PFSK-1 (cell line): ENCODE data around the gene NTM.

Experiments
- FOXP2 ChIP-seq: optimal IDR thresholded peaks from 2 replicates; pipeline ENCODE3; 2011; ENCODE audit warnings: borderline replicate concordance, control low read depth, inconsistent platforms; ENCODE audit not compliant: insufficient read depth; ENCODE audit errors: extremely low read length, extremely low read depth
- POLR2AphosphoS5 ChIP-seq: IDR thresholded peaks from 2 replicates; pipeline ENCODE4 v1.6.1; 2012; ENCODE audit warnings: low read depth, mild to moderate bottlenecking, control low read depth, low read length, moderate library complexity
- SIN3A ChIP-seq: IDR thresholded peaks from 2 replicates; pipeline ENCODE4 v1.6.1; 2012; ENCODE audit warnings: mild to moderate bottlenecking, low read length, moderate library complexity, borderline replicate concordance; ENCODE audit not compliant: insufficient read depth
- TAF1 ChIP-seq: IDR thresholded peaks from 2 replicates; pipeline ENCODE4 v1.6.1; 2012; ENCODE audit warnings: low read length, control low read depth, borderline replicate concordance; ENCODE audit not compliant: insufficient read depth
- TF ChIP-seq, protein P1 (sequence below), 2 experiments: IDR thresholded peaks; 2 replicates each; pipeline versions ENCODE4 v1.6.1 to v1.8.0; 2011 to 2012; ENCODE audit warnings: low read depth in 2 of 2, low read length in 2 of 2, control low read depth in 1 of 2, inconsistent platforms in 1 of 2, mild to moderate bottlenecking in 1 of 2, moderate library complexity in 1 of 2; ENCODE audit not compliant: insufficient read depth in 1 of 2

NTM gene

DNA sequence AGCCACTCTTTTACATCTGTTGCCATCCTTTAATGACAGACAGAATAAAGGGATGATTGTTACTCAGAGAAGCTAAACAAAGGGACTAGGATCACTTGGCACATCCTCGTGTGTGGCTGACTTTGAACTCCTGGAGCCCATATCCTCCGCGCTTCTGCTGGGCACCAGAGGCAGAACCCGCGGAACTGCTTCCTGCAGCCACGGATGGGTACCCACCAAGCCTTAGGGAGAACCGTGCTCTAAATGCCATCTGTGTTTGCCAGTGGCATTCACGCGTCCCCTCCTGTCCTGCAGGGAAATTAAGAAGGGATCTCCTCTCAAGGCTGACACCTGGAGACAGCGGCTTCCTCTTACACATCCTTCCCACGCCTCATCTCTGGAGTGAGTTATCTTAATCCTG, 294.4 kb downstream of the NTM start:
- no peak for TF ChIP-seq TAF1
- no peak for TF ChIP-seq SIN3A
- no peak for TF ChIP-seq POLR2AphosphoS5
- no peak for TF ChIP-seq FOXP2
- TF ChIP-seq, protein P1, sequence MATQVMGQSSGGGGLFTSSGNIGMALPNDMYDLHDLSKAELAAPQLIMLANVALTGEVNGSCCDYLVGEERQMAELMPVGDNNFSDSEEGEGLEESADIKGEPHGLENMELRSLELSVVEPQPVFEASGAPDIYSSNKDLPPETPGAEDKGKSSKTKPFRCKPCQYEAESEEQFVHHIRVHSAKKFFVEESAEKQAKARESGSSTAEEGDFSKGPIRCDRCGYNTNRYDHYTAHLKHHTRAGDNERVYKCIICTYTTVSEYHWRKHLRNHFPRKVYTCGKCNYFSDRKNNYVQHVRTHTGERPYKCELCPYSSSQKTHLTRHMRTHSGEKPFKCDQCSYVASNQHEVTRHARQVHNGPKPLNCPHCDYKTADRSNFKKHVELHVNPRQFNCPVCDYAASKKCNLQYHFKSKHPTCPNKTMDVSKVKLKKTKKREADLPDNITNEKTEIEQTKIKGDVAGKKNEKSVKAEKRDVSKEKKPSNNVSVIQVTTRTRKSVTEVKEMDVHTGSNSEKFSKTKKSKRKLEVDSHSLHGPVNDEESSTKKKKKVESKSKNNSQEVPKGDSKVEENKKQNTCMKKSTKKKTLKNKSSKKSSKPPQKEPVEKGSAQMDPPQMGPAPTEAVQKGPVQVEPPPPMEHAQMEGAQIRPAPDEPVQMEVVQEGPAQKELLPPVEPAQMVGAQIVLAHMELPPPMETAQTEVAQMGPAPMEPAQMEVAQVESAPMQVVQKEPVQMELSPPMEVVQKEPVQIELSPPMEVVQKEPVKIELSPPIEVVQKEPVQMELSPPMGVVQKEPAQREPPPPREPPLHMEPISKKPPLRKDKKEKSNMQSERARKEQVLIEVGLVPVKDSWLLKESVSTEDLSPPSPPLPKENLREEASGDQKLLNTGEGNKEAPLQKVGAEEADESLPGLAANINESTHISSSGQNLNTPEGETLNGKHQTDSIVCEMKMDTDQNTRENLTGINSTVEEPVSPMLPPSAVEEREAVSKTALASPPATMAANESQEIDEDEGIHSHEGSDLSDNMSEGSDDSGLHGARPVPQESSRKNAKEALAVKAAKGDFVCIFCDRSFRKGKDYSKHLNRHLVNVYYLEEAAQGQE (IDR thresholded peaks at IDR 0.05; ENCODE audit: insufficient read depth in 1 of 2, low read depth in 2 of 2, low read length in 2 of 2) = no peak

DNA sequence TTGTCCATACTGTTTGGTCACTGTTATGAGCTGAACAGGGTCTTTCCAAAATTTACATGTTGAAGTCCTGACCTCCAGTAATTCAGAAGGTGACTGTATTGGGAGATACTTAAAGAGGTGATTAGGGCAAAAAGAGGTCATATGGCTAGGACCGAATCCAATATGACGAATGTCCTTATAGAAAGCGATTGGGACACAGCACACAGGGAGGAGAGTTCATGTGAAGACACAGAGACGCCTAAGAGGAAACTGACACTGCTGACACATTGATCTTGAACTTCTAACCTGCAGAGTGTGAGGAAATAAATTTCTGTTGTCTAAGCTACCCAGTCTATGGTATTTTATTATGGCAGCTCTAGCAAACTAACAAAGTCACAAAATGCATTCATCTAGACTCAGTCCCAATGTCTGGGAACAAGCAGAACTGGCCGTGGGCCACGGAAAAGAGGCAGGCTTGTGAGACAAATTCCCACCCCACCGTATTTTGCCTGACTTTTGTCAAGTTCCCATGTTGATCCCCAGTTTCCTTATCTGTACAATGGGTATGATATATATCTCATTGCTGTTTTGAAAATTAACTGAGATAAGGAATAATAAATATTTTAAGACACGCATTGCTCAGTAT, 295.0 kb downstream of the NTM start:
- TF ChIP-seq TAF1 (no peak), POLR2AphosphoS5 (no peak), FOXP2 (no peak), SIN3A (no peak)
- TF ChIP-seq, protein P1 (IDR thresholded peaks at IDR 0.05; ENCODE audit: insufficient read depth in 1 of 2, low read depth in 2 of 2, low read length in 2 of 2) = no peak

DNA sequence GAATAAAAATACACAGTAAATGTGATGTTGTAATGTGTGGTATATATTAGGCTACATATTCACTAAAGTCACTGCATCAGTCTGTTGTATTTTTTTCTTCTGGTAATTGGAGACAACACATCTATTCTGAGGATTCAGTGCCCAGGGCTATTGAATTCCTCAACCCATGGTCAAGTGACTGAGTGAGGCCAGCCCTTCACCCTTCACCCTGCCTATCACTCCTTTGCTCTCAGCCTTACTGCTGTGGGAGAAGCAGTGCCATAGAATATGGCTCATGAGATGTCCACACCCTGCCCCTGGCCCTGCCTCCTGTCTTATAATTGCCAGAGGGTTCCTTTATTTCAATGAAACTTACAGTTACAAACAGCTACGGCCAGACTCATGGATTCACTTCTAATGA, 295.6 kb downstream of the NTM start:
- no peak for TF ChIP-seq POLR2AphosphoS5
- TF ChIP-seq FOXP2 = no peak
- no peak for TF ChIP-seq TAF1
- TF ChIP-seq, protein P1 (IDR thresholded peaks at IDR 0.05; ENCODE audit: insufficient read depth in 1 of 2, low read depth in 2 of 2, low read length in 2 of 2) = no peak
- TF ChIP-seq SIN3A = no peak

DNA sequence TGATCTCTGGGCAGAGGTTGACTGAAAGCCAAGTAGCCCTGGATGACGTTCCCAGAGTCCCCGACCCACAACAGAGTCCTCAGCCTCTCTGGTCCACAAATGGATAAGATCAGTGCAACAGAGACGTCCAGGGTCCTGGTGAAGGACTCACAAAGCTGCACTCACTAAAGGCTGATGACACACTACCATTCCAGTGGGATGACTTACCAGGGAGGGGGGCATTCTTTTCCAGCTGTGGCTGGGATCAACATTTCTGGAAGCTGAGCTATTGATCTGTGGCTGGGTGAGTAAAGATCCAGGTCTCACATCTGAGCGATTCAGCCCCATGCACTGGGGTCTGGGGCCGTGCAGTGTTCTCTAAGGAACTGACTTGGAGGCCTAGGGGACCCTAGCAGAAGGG, 296.2 kb downstream of the NTM start:
- TF ChIP-seq FOXP2 = no peak
- no peak for TF ChIP-seq POLR2AphosphoS5
- no peak for TF ChIP-seq TAF1
- TF ChIP-seq, protein P1 (IDR thresholded peaks at IDR 0.05; ENCODE audit: insufficient read depth in 1 of 2, low read depth in 2 of 2, low read length in 2 of 2) = no peak

DNA sequence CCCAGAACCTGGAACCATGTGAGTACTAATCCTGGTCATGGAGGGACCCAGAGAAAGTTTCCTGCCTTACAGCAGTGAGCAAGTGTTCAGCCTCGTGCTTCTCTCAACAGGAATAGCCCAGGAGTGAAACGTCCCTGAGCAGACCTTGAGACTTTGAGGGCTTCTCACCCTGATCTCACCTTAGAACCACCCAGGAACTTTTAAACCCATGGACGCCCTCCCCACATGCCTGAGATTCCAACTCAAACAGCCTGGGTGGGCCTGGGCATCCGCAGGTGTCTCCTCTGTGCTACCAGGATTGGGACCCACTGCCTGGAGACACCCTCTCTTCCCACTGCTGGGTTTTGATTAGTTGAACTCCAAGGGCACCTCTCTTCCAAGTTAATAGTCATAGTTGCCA, 297.2 kb downstream of the NTM start:
- no peak for TF ChIP-seq FOXP2
- TF ChIP-seq TAF1 = no peak
- TF ChIP-seq, protein P1 (IDR thresholded peaks at IDR 0.05; ENCODE audit: insufficient read depth in 1 of 2, low read depth in 2 of 2, low read length in 2 of 2) = no peak
- no peak for TF ChIP-seq SIN3A
- no peak for TF ChIP-seq POLR2AphosphoS5
